Lung (tissue), 12 donors: Measurements from ENCODE around the gene CIAO2B. TPM values are rescaled to one million over a fixed set of nuclear protein-coding genes. Genes with fewer than 3 reads are reported as not detected.

Source experiments
- ATAC-seq: fragments of 200-7000 bp; cut with Tn5 transposase; one replicate; pipeline ENCODE4 v1.9.1; 2020; ENCODE audit warnings: moderate number of reproducible peaks; ENCODE audit not compliant: insufficient read depth, low FRiP score
- DNase-seq, 3 donors: peaks; one replicate each; pipeline ENCODE4 v3.0.0-alpha.2; 2013 to 2017
- H3K27ac ChIP-seq, 2 donors: one replicate each; pipeline ENCODE4 v1.5.1; 2013; ENCODE audit warnings: mild to moderate bottlenecking in 2 of 2, moderate library complexity in 2 of 2, control low read depth in 1 of 2, inconsistent platforms in 1 of 2, low read depth in 1 of 2, low read length in 1 of 2
- H3K27me3 ChIP-seq, 3 donors: one replicate each; pipeline ENCODE4 v1.5.1; 2013; ENCODE audit warnings: low read length in 2 of 3; ENCODE audit not compliant: control insufficient read depth in 3 of 3, insufficient read depth in 3 of 3
- H3K36me3 ChIP-seq, 4 donors: one replicate each; pipeline ENCODE4 v1.5.1; 2013; ENCODE audit warnings: low read length in 4 of 4, mild to moderate bottlenecking in 1 of 4, moderate library complexity in 1 of 4; ENCODE audit not compliant: control insufficient read depth in 4 of 4, insufficient read depth in 4 of 4
- H3K4me1 ChIP-seq, 5 donors: one replicate each; pipeline ENCODE4 v1.5.1; 2013; ENCODE audit warnings: low read length in 5 of 5, mild to moderate bottlenecking in 2 of 5, moderate library complexity in 1 of 5; ENCODE audit not compliant: control insufficient read depth in 5 of 5, insufficient read depth in 5 of 5
- H3K4me3 ChIP-seq: one replicate; pipeline ENCODE4 v1.5.1; 2013; ENCODE audit warnings: mild to moderate bottlenecking, control low read depth, moderate library complexity
- H3K9ac ChIP-seq, 2 donors: one replicate each; pipeline ENCODE4 v1.5.1; 2013; ENCODE audit warnings: low read length in 2 of 2, control low read depth in 1 of 2; ENCODE audit not compliant: insufficient read depth in 1 of 2
- H3K9me3 ChIP-seq, 4 donors: one replicate each; pipeline ENCODE4 v1.5.1; 2013; ENCODE audit warnings: low read length in 3 of 4, mild to moderate bottlenecking in 1 of 4, moderate library complexity in 1 of 4; ENCODE audit not compliant: control insufficient read depth in 4 of 4, insufficient read depth in 3 of 4
- WGBS, 2 donors: extraction: QIAGEN DNeasy Blood & Tissue Kit; methylation state at CpG; one replicate each; pipeline ENCODE4 v1.1.7; 2013; 5-methylcytosine and 5-hydroxymethylcytosine counted together
- polyA plus RNA-seq, 2 donors: library from polyadenylated mRNA; stranded (reverse); fragments of 200-250 nt; gene quantifications; one replicate each; pipeline ENCODE4 v1.2.1, GENCODE V29; 2013
- total RNA-seq, 2 donors: library from RNA; depleted of rRNA in 1 of 2; stranded (reverse); fragments of >200 nt in 1 of 2; gene quantifications; one replicate each; pipeline ENCODE4 v1.2.1, GENCODE V29; 2014 to 2021
- TF ChIP-seq, protein P1 (sequence below): IDR thresholded peaks from 2 replicates; pipeline ENCODE4 v1.5.1; 2012; ENCODE audit warnings: mild to moderate bottlenecking; ENCODE audit errors: control extremely low read depth, extremely low read depth
- donor health status: control.
- donor health status: control.
- donor health status: Bipolar disorder and iron deficiency.
- donor health status: healthy.
- donor health status: DM: yes; HTN: yes; CAD: no.

The CIAO2B gene
- total and polyA plus RNA-seq, 4 donors = 48.8 to 257 (median 159) TPM

DNA sequence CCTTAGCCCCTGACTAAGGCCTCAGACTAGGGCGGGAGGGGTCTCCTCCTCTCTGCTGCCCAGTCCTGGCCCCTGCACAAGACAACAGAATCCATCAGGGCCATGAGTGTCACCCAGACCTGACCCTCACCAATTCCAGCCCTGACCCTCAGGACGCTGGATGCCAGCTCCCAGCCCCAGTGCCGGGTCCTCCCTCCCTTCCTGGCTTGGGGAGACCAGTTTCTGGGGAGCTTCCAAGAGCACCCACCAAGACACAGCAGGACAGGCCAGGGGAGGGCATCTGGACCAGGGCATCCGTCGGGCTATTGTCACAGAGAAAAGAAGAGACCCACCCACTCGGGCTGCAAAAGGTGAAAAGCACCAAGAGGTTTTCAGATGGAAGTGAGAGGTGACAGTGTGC, 39.5 kb upstream of the CIAO2B start:
- ATAC-seq (no peak), DNase-seq (no peak)
- H3K4me3 ChIP-seq = no peak overlapping the region
- no peak overlapping the region for H3K9ac ChIP-seq
- TF ChIP-seq, protein P1, sequence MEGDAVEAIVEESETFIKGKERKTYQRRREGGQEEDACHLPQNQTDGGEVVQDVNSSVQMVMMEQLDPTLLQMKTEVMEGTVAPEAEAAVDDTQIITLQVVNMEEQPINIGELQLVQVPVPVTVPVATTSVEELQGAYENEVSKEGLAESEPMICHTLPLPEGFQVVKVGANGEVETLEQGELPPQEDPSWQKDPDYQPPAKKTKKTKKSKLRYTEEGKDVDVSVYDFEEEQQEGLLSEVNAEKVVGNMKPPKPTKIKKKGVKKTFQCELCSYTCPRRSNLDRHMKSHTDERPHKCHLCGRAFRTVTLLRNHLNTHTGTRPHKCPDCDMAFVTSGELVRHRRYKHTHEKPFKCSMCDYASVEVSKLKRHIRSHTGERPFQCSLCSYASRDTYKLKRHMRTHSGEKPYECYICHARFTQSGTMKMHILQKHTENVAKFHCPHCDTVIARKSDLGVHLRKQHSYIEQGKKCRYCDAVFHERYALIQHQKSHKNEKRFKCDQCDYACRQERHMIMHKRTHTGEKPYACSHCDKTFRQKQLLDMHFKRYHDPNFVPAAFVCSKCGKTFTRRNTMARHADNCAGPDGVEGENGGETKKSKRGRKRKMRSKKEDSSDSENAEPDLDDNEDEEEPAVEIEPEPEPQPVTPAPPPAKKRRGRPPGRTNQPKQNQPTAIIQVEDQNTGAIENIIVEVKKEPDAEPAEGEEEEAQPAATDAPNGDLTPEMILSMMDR = no peak
- no peak overlapping the region for H3K27ac ChIP-seq
- H3K36me3 ChIP-seq = no peaks in the 10 kb centered on the region
- WGBS, 2 donors = 89 to 93% methylated on average over 5 to 6 of the region's 6 CpGs
- H3K27me3 ChIP-seq = no peaks in the 10 kb centered on the region
- H3K4me1 ChIP-seq = no peaks in the 10 kb centered on the region
- no peaks in the 10 kb centered on the region for H3K9me3 ChIP-seq

DNA sequence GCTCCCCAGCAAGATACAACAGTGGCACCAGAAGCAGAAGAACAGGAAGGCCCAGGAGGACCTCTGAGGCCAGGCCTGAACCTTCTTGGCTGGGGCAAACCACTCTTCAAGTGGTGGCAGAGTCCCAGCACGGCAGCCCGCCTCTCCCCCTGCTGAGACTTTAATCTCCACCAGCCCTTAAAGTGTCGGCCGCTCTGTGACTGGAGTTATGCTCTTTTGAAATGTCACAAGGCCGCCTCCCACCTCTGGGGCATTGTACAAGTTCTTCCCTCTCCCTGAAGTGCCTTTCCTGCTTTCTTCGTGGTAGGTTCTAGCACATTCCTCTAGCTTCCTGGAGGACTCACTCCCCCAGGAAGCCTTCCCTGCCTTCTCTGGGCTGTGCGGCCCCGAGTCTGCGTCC, 38.8 kb upstream of the CIAO2B start:
- no peak overlapping the region for H3K9ac ChIP-seq
- DNase-seq (no peak), ATAC-seq (no peak)
- H3K27ac ChIP-seq = no peak overlapping the region
- H3K36me3 ChIP-seq = no peaks in the 10 kb centered on the region
- WGBS, 2 donors = 71 to 82% methylated on average over 9 of the region's 9 CpGs
- H3K27me3 ChIP-seq = no peaks in the 10 kb centered on the region
- no peaks in the 10 kb centered on the region for H3K9me3 ChIP-seq
- H3K4me1 ChIP-seq = no peaks in the 10 kb centered on the region
- no peak overlapping the region for H3K4me3 ChIP-seq
- TF ChIP-seq, protein P1 = no peak

DNA sequence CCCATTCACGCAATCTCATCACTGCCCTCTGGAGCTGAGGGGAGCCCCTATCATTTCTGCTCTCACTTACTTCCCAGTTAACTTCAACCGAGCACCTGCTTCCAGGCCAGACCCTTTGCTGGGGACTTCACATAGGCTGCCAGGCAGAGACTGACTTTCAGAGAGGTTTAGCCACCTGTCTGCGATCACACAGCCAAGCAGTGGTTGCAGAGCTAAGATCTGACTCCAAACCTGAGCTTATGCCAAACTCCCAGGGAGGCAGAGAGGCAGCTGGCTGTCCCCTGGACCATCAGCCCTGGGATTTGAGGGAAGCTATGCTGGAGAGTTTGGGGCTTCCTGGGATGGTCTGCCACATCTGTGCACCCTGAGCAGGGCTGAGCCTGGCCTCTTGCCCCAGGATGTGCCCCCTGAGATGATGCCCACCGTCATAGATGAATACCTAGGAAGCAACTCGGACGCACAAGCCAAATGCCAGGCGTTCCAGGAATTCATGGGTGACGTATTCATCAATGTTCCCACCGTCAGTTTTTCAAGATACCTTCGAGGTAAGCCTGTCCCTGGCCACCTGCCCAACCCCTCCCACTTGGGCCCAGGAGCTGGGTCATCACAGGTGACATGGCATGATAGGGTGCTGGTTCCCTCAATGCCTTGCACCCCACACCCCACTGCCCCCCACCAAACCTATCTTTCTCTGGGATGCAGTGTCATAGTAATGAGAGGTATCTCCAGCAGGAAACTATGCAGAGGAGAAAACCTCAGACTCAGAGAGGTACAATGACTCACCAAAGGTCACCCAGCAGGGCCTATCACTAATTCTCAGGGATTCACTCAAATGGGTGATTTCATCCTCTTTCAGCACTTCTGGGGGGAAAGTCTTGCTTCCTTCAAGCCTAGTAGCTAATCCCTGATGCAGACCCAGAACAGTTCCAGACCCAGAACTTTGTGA, 36.8 kb upstream of the CIAO2B start:
- Histone ChIP-seq H3K9ac (no peak overlapping the region), H3K4me3 (no peak overlapping the region), H3K27me3 (no peaks in the 10 kb centered on the region), H3K36me3 (no peaks in the 10 kb centered on the region), H3K4me1 (no peaks in the 10 kb centered on the region), H3K27ac (no peak overlapping the region), H3K9me3 (no peaks in the 10 kb centered on the region)
- DNase-seq (no peak), ATAC-seq (no peak)
- TF ChIP-seq, protein P1 = no peak
- WGBS, 2 donors = 78 to 87% methylated on average over 10 of the region's 10 CpGs
